DND-41 (cell line): ENCODE results near the gene TUBA4A.

Experiments used
- ATAC-seq: fragments of 200-7000 bp; cut with Tn5 transposase; 3 replicates; pipeline ENCODE4 v1.9.1; 2021; ENCODE audit warnings: low read depth; ENCODE audit not compliant: insufficient read depth
- DNase-seq: peaks from one replicate; pipeline ENCODE4 v3.0.0-alpha.2; 2020
- H2AFZ ChIP-seq: 2 replicates; pipeline ENCODE4 v1.6.0; 2012; ENCODE audit warnings: low read depth, low read length
- H3K27ac ChIP-seq: 2 replicates; pipeline ENCODE4 v1.5.1; 2012; ENCODE audit warnings: low read length, inconsistent platforms
- H3K27me3 ChIP-seq: fragments of 200-600 bp; sonication (generic); 2 replicates; pipeline ENCODE4 v1.6.0; 2012; ENCODE audit warnings: low read length, mild to moderate bottlenecking, inconsistent platforms; ENCODE audit not compliant: insufficient read depth, poor library complexity
- H3K36me3 ChIP-seq: 2 replicates; pipeline ENCODE4 v1.5.1; 2012; ENCODE audit warnings: low read length, inconsistent platforms; ENCODE audit not compliant: insufficient read depth
- H3K4me1 ChIP-seq: 2 replicates; pipeline ENCODE4 v1.5.1; 2012; ENCODE audit warnings: mild to moderate bottlenecking, low read length; ENCODE audit not compliant: insufficient read depth
- H3K4me2 ChIP-seq: 2 replicates; pipeline ENCODE4 v1.6.0; 2012; ENCODE audit warnings: mild to moderate bottlenecking, moderate library complexity, low read length, inconsistent platforms; ENCODE audit not compliant: insufficient read depth
- H3K4me3 ChIP-seq, 2 experiments: fragments of 200-600 bp in 1 of 2; shearing (Covaris generic) in 1 of 2; 2 replicates each; pipeline ENCODE4 v1.5.1; 2012 to 2016; ENCODE audit warnings: inconsistent platforms in 2 of 2, low read length in 2 of 2, mild to moderate bottlenecking in 2 of 2, low read depth in 1 of 2, moderate library complexity in 1 of 2
- H3K79me2 ChIP-seq: 2 replicates; pipeline ENCODE4 v1.6.0; 2012; ENCODE audit warnings: low read length, inconsistent platforms; ENCODE audit not compliant: insufficient read depth
- H3K9ac ChIP-seq: 2 replicates; pipeline ENCODE4 v1.6.0; 2012; ENCODE audit warnings: low read depth, mild to moderate bottlenecking, inconsistent platforms, low read length, moderate library complexity
- H3K9me3 ChIP-seq: 2 replicates; pipeline ENCODE4 v1.5.1; 2012; ENCODE audit warnings: low read length, moderate library complexity, mild to moderate bottlenecking, inconsistent platforms; ENCODE audit not compliant: insufficient read depth, severe bottlenecking
- H4K20me1 ChIP-seq: 2 replicates; pipeline ENCODE4 v1.6.0; 2012; ENCODE audit warnings: low read length; ENCODE audit not compliant: insufficient read depth
- EZH2 ChIP-seq: IDR thresholded peaks from 3 replicates; pipeline ENCODE4 v1.6.1; 2012; ENCODE audit warnings: borderline replicate concordance, low read depth, mild to moderate bottlenecking, moderate library complexity, low read length, inconsistent platforms; ENCODE audit not compliant: severe bottlenecking
- TF ChIP-seq, protein P1 (sequence below): IDR thresholded peaks from 2 replicates; pipeline ENCODE4 v1.5.1; 2012; ENCODE audit warnings: borderline replicate concordance, low read length, moderate library complexity, mild to moderate bottlenecking; ENCODE audit not compliant: poor library complexity, severe bottlenecking; ENCODE audit errors: extremely low read depth

The TUBA4A gene

GRCh38 chr2:219216535-219216915 lies 37.2 kb downstream of the TUBA4A start:
- ATAC-seq (no peak), DNase-seq (no peak)
- Histone ChIP-seq H3K4me3 (no peak overlapping the region), H4K20me1 (no peaks in the 10 kb centered on the region; the same call in 1 of the 2 replicates), H3K9me3 (no peaks in the 10 kb centered on the region), H2AFZ (no peak overlapping the region), H3K36me3 (peaks cover 52% of the 10 kb centered on the region), H3K4me2 (no peak overlapping the region), H3K9ac (no peak overlapping the region), H3K79me2 (no peaks in the 10 kb centered on the region), H3K4me1 (peaks cover 12% of the 10 kb centered on the region), H3K27ac (no peak overlapping the region), H3K27me3 (no peaks in the 10 kb centered on the region)
- TF ChIP-seq EZH2: no peak
- TF ChIP-seq, protein P1, sequence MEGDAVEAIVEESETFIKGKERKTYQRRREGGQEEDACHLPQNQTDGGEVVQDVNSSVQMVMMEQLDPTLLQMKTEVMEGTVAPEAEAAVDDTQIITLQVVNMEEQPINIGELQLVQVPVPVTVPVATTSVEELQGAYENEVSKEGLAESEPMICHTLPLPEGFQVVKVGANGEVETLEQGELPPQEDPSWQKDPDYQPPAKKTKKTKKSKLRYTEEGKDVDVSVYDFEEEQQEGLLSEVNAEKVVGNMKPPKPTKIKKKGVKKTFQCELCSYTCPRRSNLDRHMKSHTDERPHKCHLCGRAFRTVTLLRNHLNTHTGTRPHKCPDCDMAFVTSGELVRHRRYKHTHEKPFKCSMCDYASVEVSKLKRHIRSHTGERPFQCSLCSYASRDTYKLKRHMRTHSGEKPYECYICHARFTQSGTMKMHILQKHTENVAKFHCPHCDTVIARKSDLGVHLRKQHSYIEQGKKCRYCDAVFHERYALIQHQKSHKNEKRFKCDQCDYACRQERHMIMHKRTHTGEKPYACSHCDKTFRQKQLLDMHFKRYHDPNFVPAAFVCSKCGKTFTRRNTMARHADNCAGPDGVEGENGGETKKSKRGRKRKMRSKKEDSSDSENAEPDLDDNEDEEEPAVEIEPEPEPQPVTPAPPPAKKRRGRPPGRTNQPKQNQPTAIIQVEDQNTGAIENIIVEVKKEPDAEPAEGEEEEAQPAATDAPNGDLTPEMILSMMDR: no peak

- no peak overlapping the region for H2AFZ ChIP-seq
- peaks cover 12% of the 10 kb centered on the region for H3K4me1 ChIP-seq
- H3K79me2 ChIP-seq: no peaks in the 10 kb centered on the region
- DNase-seq: no peak
- H3K9me3 ChIP-seq: no peaks in the 10 kb centered on the region
- no peak overlapping the region for H3K4me2 ChIP-seq
- H3K4me3 ChIP-seq: no peak overlapping the region
- no peak overlapping the region for H3K27ac ChIP-seq
- no peaks in the 10 kb centered on the region for H3K27me3 ChIP-seq
- no peaks in the 10 kb centered on the region; the same call in 1 of the 2 replicates for H4K20me1 ChIP-seq
- H3K9ac ChIP-seq: no peak overlapping the region
- no peak for ATAC-seq
- peaks cover 47% of the 10 kb centered on the region for H3K36me3 ChIP-seq
- no peak for TF ChIP-seq EZH2
- TF ChIP-seq, protein P1: no peak
These were observed 37.7 kb downstream of the TUBA4A start for GRCh38 chr2:219215871-219216534.

DNA sequence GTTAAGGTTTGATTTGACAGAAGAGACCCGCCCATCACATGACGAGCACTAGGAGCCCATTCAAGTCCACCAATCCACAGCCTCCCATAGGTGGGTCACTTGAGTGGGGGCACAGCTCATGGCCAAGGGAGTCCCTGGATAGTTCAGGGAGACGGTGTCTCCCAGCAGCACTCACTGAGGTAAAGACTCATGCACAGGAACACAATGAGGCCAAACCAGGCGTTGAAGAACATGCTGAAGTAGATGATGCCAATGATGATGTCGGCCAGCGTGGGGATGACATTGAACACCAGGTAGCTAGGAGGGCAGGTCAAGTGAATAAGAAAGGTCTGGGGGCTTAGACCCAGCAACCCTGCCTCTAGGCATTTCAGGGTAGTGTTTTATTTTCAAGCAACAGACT lies 38.9 kb downstream of the TUBA4A start:
- H3K27me3 ChIP-seq: no peaks in the 10 kb centered on the region
- no peak overlapping the region for H3K9ac ChIP-seq
- no peak overlapping the region for H3K4me3 ChIP-seq
- no peak overlapping the region for H2AFZ ChIP-seq
- peaks cover 47% of the 10 kb centered on the region for H3K36me3 ChIP-seq
- TF ChIP-seq, protein P1: no peak
- no peak for TF ChIP-seq EZH2
- H3K4me1 ChIP-seq: peaks cover 12% of the 10 kb centered on the region
- H3K27ac ChIP-seq: no peak overlapping the region
- H3K9me3 ChIP-seq: no peaks in the 10 kb centered on the region
- no peaks in the 10 kb centered on the region for H3K79me2 ChIP-seq
- no peaks in the 10 kb centered on the region; the same call in 1 of the 2 replicates for H4K20me1 ChIP-seq
- DNase-seq (no peak), ATAC-seq (no peak)
- H3K4me2 ChIP-seq: no peak overlapping the region
